Measurements from ENCODE around the gene FBXL7. TPM values are rescaled to one million over a fixed set of nuclear protein-coding genes. Genes with fewer than 3 reads are reported as not detected.

The FBXL7 gene
- total RNA-seq = 16.2 TPM
- long read RNA-seq, transcript FBXL7-201 (2 exons, 3,960 nt) = major isoform, 6 of 10 reads
- long read RNA-seq, partial matches to known transcripts = 0 of 10 reads
- long read RNA-seq, other reads (novel, unspliced or antisense) = 4 of 10 reads

DNA sequence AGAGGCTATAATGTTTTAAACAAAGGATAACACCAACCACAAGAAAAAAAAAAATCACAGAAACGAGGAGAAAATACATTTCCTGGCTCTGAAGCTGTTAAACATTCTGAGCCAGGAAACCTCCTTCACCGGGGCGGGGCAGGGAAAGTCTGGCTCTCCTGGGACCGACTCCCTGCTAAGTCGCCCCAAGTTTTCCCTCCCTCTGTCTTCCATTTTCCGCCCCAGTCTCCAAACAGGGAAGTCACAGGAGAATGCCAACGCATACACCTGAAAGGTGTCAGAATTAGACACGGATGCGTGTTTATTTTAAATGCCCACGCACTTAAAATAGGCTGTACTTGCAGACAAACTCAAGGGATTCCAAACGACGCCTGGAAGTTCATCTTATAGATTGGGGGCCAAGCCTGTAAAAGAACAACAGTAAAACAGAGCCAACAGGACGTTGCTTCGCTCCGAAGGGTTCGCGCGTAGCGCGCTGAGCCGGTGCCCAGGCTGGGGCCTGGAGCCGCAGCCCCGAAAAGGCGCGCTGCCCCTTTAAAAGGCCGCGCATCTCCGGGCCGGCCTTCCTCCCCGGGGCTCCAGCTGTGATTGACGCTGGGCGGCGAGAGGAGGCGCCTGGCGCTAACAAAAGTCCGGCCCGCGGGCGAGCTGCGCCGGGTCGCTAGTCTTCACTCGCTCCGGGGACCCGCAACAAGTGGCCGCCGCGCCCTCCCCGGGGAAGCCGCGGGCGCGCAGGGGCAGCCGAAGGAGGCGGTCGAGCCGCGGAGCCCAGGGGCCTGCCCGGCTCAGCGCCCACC, at the start of gene FBXL7:
TSS of gene FBXL7 (plus strand) at position 653 of the 797 bp plus-strand sequence.
- intact Hi-C loops (cut with DNase I) = loop anchor here (10.0 kb wide), 1 partner anchor 295 kb away; no protein-coding TSS in a partner anchor
- DNase-seq (peak; percentile 89), ATAC-seq (ENCODE audit: poor library complexity) (peak; percentile 93)

GRCh38 chr5:15450473-15450872, 49.5 kb upstream of the FBXL7 start:
- no peak for DNase-seq
- intact Hi-C loops (cut with DNase I) = no loop called here
- ATAC-seq (ENCODE audit: poor library complexity) = no peak

GRCh38 chr5:15450949-15451348, 49.0 kb upstream of the FBXL7 start:
- DNase-seq (no peak), ATAC-seq (ENCODE audit: poor library complexity) (no peak)
- intact Hi-C loops (cut with DNase I) = no loop called here

GRCh38 chr5:15452030-15452429, 48.0 kb upstream of the FBXL7 start:
- DNase-seq (no peak), ATAC-seq (ENCODE audit: poor library complexity) (peak; percentile 53)
- intact Hi-C loops (cut with DNase I) = no loop called here

DNA sequence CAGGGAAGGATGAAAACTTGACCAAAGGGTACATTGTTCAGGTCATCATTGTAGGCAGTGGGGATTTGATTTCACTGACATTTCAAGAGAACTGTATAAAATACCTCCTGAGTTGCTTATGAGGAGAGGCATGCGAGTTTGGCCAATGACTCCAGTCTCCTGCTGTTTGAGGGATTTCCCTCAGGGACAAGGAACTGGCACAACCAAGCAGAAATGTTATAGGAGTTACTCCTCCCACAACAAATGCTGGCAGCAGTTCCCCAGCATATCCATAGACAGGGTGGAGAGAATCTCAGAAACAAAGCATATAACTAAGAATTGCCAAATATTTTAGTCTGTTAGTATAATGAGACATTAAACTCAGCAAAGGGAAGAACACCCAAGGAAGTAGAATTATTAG, 47.2 kb upstream of the FBXL7 start:
- ATAC-seq (ENCODE audit: poor library complexity) (peak; percentile 28), DNase-seq (no peak)
- intact Hi-C loops (cut with DNase I) = no loop called here

DNA sequence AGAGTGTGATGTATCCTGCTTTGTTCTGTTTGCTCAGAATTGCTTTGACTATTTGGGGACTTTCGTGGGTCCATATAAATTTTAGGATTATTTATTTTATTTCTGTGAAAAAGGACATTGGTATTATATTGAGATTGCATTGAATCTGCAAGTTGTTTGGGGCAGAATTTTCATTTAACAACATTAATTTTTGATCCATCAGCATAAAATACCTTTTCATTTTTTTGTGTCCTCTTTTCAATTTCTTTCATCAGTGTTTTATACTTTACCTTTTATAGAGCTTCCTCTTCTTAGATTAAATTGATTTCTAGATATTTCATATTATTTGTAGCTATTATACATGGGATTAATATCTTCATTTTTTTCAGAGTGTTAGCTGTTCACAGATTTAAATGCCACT, 40.8 kb upstream of the FBXL7 start:
- no peak for ATAC-seq (ENCODE audit: poor library complexity)
- intact Hi-C loops (cut with DNase I) = no loop called here

GRCh38 chr5:15463231-15463980, 36.6 kb upstream of the FBXL7 start:
- ATAC-seq (ENCODE audit: poor library complexity) (peak; percentile 45), DNase-seq (no peak)
- intact Hi-C loops (cut with DNase I) = no loop called here

More for the DNA sequence above, 40.8 kb upstream of the FBXL7 start:
- DNase-seq = no peak

DNA sequence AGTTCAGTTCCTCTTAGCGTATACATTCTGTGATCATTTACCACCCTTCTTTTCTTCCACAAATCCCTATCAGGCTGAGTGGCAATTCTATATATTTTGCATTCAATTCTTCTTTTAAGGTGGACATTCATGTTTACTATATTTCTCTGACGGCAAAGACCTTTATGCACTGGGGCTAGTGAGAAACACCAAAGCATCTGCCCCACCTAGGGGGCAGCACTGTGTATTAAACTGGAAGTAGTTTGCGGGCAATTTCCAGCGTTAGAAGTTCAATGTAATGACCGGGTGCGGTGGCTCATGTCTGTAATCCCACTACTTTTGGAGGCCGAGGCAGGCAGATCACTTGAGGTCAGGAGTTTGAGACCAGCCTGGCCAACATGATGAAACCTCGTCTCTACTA, 27.9 kb upstream of the FBXL7 start:
- no peak for DNase-seq
- ATAC-seq (ENCODE audit: poor library complexity) = no peak
- intact Hi-C loops (cut with DNase I) = no loop called here

DNA sequence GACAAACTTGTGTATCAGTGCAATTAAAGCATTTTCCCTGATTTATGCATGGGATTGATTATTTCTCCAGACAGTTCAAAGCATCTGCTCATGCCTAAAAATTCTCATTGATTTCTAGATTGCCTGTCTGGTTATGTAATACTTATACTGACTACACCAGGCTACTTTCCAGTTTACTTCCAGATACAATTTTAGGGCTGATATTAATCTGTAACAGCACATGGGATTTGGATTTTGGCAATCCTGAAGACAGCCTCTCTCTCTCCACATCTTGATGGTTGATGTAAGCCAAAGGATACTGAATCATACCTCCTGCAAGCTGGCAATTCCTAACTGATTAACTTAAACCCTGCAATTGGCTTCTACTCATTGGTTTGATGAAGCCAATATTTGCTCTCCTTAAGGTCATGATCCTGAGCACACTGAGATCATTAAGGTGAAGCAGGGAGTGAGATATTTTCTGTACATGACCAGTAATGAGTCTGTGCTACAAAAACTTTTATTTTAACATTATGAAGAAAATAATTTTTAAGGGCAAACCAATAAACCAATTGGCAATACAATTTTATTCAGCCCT, 25.7 kb upstream of the FBXL7 start:
- intact Hi-C loops (cut with DNase I) = no loop called here
- DNase-seq (no peak), ATAC-seq (ENCODE audit: poor library complexity) (no peak)

DNA sequence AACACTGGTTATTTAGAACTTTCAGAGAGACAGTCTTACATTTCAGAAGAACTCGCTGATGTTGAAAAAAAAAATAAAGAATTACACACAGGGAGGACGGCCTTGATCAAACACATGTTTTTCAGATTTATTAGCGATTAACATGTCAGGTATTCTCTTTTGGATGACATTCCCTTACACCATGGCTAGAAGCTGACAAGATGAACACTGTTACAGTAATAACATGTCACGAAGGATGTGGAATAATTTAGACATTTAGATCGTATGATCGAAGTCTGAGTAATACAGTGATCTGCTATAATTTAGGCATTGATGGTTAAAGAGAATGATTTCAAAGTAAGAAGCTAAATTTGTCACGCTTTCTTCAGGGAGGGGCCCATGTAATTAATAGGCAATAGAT, 24.6 kb upstream of the FBXL7 start:
- intact Hi-C loops (cut with DNase I) = no loop called here
- DNase-seq (no peak), ATAC-seq (ENCODE audit: poor library complexity) (no peak)

GRCh38 chr5:15476977-15477376, 23.0 kb upstream of the FBXL7 start:
- ATAC-seq (ENCODE audit: poor library complexity) (no peak), DNase-seq (no peak)
- intact Hi-C loops (cut with DNase I) = no loop called here

DNA sequence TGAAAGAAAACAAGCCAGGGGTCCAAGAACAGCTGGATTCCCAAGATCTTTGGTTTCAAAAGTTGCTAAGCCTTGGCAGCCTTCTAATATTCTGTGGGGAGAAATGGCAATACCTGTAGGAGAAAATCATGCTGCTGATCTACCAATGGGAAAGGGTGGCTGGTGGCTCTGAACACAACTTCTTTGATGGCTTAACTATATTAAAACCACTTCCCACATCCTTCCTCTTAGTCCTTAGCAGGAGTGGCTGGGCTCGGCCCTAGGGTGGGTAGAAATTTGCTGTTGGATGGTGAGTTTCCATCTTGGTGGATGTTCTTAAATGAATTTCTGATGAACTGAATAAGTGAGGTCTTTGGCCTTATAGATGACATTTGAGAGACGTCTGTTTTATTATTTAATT, 19.5 kb upstream of the FBXL7 start:
- intact Hi-C loops (cut with DNase I) = no loop called here
- DNase-seq = no peak
- no peak for ATAC-seq (ENCODE audit: poor library complexity)

- intact Hi-C loops (cut with DNase I) = no loop called here
- ATAC-seq (ENCODE audit: poor library complexity) (no peak), DNase-seq (no peak)
These were observed 16.5 kb upstream of the FBXL7 start for GRCh38 chr5:15483351-15484097.

GRCh38 chr5:15487228-15487627, 12.8 kb upstream of the FBXL7 start:
- DNase-seq (no peak), ATAC-seq (ENCODE audit: poor library complexity) (no peak)
- intact Hi-C loops (cut with DNase I) = no loop called here

DNA sequence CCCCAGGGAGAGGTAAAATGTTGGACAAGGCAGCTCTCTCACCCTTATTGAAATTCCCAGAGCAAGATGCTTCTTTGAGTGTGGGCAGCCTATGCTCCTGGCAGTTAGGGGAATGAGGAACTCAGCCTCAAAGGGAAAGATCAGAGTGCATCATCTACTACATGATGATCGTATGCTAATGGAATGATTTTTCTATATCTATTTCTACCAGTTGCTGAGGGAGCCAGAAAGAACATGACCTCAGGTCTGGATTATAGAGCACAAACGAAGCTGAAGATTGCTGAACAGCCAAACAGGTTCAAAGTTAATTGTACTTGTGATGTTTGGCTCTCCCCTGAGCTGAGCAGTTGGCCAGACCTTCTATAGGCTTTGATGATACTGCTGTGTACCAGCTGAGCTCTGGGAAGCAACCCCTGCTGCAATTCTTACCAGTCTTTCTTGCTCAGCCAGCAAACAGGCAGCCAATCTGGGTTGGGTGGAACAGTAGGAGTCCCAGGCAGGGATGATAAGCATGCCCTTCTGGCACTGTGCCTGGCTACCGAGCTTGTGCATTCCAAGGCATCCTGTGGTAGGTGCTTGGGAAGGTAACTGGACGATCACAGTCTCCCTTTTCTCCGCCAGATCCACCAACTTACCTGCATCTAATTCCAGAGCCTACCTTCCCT, 10.3 kb upstream of the FBXL7 start:
- ATAC-seq (ENCODE audit: poor library complexity) (no peak), DNase-seq (no peak)
- intact Hi-C loops (cut with DNase I) = no loop called here

DNA sequence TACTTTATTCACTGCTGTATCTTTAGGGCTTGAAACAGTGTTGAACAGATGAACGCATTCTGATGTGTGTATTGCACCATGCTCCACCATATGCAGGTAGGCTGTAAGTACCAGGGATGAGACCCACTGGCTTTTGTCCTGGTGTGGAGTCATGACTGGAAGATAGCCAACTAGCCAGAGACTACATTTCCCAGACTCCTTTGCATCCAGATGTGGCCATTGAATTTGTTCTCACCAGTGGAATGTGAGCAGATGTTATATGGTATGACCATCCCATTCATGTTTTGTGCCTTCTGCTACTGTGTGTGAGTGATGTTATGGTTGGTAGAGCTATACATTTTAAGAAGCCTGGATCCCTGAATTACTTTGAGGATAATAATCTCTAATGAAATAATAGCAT, 7.4 kb upstream of the FBXL7 start:
- ATAC-seq (ENCODE audit: poor library complexity) (no peak), DNase-seq (no peak)
- intact Hi-C loops (cut with DNase I) = no loop called here

- intact Hi-C loops (cut with DNase I) = no loop called here
- DNase-seq (no peak), ATAC-seq (ENCODE audit: poor library complexity) (no peak)
These were observed 6.5 kb upstream of the FBXL7 start for GRCh38 chr5:15493501-15493900.

DNA sequence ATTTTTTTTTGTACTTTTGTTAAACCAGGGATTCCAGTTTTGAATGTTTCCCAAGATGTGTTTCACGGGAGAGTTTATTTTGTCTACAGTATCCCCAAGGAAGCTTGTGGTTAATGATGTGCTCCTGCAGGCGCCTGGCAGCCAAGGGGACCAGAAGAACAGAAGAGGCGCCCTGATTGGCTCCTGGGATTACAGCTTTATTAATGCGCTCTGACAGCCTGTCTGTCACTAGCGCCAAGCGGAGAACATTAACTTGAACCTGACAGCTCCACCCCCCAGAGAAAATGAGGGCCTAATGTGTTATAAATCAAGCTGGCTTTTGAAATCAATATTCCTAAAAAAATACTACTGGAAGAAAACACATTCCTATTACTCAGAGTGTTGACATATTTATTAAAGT, 5.0 kb upstream of the FBXL7 start:
- ATAC-seq (ENCODE audit: poor library complexity) (no peak), DNase-seq (no peak)
- intact Hi-C loops (cut with DNase I) = no loop called here

Measured in Right ventricle myocardium superior (tissue), 1 donor.